Measurements from ENCODE around the gene ACAD9.
"Not testable (repeated sequence)": the region's sequence is repeated elsewhere in the genome, so short reads cannot be mapped to it uniquely, and the experiment has no call there.

Gene ACAD9

GRCh38 chr3:128863560-128863959 lies 15.9 kb upstream of the ACAD9 start:
- DNase-seq = no peak

DNA sequence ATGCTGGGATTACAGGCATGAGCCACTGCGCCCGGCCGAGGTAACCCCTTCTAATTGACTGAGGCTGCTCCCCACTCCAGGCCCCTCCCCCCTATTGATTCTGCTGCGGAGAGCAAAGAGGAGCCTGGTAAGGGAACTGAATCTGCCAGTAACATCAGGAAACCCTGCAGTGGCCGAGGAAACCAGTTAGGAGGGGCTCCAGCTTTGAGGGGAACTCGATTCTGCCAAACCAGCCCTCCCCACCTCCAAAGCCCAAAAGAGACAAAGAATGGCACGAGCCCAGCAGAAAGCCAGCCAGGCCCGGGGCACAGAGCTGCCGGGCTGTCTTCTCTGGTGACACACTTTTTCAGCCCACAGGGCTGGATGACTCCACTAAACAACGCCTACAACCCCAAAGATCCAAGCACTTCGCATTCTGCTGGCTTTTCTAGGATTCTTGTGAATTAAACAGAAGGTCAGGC lies 15.0 kb upstream of the ACAD9 start:
- no peak for DNase-seq

GRCh38 chr3:128864849-128865804 lies 14.3 kb upstream of the ACAD9 start:
- not testable (repeated sequence) for DNase-seq

GRCh38 chr3:128867200-128868125 lies 12.0 kb upstream of the ACAD9 start:
- DNase-seq = no peak

DNA sequence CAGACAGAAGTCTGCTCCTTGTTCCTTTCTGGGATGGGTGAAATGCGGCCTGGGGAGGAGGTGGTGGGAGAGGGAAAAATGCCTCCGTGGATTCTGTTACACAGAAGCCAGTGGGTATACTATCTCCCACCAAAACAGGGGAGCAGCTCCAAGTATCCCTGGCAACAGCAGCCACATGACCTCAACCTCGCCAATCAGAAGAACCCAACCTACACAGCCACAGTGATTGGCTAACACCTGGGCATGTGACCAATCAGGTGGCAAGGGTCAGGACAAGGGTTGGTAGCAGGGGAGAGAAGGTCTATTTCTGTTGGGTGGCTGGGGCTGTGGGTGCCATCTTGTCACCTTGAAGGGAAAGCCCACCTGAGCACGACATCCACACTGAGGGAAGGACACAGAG lies 9.1 kb upstream of the ACAD9 start:
- DNase-seq = no peak

DNA sequence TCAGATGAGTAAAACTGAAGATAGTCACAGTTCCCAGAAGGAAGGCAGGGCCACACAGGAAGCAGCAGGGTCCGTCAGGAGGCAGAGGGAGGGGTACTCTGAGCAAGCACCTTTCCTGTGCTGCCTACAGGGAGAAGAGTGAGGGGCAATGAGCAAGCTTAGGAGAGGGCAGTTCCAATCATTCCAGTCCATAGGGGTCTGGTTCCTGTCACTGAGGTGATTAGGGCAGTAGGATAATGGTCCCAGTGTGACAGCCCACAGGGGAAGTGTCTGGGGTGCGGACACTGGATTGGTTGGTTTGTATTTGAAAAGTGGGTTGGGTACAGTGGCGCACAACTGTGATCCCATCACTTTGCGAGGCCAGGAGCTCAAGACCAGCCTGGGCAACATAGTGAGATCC lies 7.1 kb upstream of the ACAD9 start:
- DNase-seq = no peak

DNA sequence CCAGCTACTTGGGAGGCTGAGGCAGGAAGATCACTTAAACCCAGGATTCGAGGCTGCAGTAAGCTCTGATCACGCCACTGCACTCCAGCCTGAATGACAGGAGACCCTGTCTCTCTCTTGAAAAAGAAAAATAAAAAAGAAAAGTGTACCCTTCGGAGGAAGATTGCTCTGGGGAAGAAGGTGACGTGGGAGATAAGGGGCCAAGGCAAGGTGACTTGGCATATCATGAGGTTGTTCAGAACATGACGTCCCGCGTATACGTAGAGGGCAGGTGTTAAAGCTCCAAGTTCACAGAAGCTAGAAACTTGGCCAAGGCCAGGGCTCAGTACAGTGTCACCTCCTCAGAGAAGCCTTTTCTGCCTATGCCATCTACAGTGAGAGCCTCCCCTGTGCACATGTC lies 6.7 kb upstream of the ACAD9 start:
- DNase-seq = no peak

- no peak for DNase-seq
These were observed 6.0 kb upstream of the ACAD9 start for GRCh38 chr3:128873244-128874022.

DNA sequence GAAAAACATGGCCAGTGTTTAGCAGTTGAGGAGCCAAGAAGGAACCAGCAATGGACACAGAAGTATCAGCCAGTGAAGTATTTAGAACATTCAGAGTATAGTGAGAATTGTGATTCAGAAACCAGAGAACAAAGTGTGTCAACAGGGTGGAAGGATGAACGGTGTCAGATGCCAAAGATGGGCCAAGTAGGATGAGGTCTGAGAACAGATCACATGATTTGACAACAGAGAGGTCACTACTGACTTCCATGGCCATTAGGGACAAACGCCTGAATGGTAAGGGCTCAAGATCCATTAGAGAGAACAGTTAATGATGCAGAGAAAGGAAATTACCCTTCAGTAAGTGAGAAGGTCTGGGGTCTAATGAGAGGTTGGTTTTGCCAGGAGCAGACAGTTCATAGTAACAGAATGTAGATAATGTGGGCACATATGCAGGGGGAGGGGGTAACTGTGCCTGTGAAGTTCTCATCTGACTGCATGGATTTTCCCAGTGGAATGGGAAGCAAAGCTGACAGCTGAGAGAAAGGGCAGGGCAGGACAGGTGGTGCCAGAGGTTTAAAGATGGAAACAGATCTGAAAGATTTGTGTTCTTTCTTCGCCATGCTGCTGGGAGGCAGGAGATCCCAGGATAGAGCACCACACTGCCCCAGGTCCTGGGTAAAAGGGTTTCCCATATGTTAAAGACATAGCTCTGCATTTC lies 4.8 kb upstream of the ACAD9 start:
- no peak for DNase-seq

- DNase-seq = no peak
These were observed 3.8 kb upstream of the ACAD9 start for GRCh38 chr3:128875556-128876120.

DNA sequence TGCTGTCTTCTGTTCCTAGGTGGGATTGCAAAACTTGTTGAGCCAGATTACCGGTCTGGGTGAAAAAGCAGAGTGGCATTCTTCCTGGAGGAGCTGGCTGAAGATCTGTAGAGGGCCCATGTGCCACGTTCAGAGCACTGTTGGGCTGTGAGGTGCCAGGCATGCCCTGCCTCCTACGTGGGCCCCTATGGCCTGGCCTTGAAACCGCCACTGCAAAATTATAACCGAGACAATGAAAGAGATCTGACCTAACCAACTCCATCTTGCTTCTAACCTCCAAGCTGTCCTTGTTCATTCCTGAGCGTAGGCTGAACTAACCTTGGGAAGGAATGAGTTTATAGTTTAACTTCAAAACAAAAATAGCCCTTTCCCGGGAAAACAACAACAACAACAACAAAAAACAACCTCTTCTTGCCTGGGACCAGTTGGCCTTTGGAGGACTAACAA lies 1.4 kb upstream of the ACAD9 start:
- no peak for DNase-seq

DNA sequence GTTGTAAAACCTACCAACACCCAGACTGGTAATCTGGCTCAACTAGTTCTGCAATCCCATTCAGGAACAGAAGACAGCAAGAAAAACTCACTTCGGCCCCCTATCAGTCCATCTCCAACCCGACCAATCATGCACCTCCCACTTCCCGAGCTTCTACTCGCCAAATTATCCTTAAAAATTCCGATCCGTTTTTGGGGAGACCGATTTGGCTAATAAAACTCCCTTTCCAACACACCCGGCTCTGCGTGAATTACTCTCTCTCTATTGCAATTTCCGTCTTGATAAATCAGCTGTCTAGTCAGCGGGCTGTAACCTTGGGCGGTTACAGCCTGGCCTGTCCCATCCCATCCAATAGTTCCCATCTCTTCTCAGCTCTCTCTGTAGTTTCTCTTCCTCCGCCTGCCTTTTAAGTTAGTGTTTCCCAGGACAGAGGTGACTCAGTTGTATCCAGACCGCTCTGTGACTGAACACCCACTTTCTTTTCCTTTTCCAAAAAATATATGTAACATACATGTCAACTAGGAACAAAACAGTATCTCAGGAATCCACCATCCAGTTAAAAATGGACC lies 780 bp upstream of the ACAD9 start:
- DNase-seq = no peak

DNA sequence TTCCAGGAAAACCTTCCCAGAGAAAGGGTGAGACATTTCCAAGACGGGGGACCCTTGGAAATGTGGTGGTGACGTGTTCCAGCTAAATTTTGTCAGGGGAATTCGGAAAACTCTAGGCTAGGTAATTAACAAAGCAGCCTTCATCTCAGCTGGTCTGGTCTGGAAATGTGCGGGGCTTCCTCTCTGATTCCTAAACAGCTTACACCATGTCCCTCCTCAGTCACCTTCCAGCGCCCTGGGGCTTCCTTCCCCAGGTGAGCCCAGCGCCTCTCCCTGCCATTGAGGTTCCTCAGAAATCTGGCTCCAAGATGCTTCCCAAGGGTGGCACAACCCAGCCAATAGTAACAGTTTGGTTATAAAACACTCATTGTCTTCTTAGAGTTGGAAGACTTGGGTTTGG lies 571 bp downstream of the ACAD9 start:
- DNase-seq = no peak

DNA sequence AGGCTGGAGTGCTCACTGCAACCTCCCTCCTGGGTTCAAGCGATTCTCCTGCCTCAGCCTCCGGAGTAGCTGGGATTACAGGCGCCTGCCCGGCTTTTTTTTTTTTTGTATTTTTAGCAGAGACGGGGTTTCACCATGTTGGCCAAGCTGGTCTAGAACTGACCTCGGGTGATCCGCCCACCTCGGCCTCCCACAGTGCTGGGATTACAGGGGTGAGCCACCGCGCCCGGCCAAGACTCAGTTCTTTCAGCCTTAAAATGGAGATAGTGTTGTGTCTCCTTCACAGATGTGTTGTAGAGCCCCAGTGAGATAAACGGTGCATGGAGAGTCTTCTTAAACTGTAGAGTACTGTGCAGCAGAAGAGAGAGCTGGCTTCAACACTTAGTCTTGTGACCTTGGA lies 1.0 kb downstream of the ACAD9 start:
- DNase-seq = not testable (repeated sequence)

- no peak for DNase-seq
These were observed 2.2 kb downstream of the ACAD9 start for GRCh38 chr3:128881576-128881975.

- no peak for DNase-seq
These were observed 3.3 kb downstream of the ACAD9 start for GRCh38 chr3:128882719-128883118.

GRCh38 chr3:128884992-128885391 lies 5.6 kb downstream of the ACAD9 start:
- no peak for DNase-seq

GRCh38 chr3:128889139-128889894 lies 9.9 kb downstream of the ACAD9 start:
- DNase-seq = no peak

DNA sequence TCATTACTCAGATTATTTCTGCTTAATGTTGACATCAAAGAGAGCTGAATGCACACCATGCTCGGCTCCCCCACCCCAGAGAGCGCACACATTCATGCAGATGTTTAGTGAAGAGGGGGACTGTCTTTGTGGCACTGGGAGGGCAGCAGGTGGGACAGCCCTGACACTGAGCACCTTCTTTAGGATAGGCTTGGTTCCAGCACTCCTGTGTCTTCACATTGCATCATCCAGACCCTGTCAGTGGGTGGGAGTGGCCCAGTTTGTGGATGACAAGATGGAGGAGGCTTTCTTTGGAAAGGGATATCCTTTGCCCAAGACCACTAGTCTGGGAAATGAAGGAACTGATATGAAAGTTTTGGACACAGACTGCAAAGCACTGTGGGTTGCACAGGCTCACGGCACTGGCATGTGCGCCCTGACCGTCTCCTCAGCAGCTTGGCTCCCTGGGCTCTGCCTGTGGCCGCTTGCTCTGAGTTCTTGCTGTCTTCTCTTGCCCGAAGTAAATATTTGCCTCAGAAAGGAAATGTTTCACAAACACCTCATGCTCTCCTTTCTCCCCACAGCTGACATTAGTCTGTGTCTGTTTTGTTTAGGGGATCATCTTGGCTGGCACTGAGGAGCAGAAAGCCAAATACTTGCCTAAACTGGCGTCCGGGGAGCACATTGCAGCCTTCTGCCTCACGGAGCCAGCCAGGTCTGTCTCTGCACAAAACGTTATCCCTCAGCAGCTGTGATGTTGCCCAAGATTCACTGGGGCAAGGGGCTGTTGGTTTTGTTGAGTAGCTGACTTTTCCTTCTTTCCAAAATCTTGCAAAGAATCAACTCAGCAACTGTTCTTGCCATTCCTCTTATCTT lies 16.6 kb downstream of the ACAD9 start:
- no peak for DNase-seq

GRCh38 chr3:128902426-128902825 lies 23.0 kb downstream of the ACAD9 start:
- DNase-seq = no peak
